Effector CD8-positive, alpha-beta T cell (primary cell): ENCODE results near the gene OR2S2.
"Not testable (repeated sequence)": the region's sequence is repeated elsewhere in the genome, so short reads cannot be mapped to it uniquely, and the experiment has no call there.

Source experiments
- DNase-seq: peaks from one replicate; lab custom pipeline; 2025; lab: John Stamatoyannopoulos, UW
- total RNA-seq, 4 experiments: gene quantifications; one replicate each; lab custom pipeline; 2026; lab: John Stamatoyannopoulos, UW

The OR2S2 gene, protein sequence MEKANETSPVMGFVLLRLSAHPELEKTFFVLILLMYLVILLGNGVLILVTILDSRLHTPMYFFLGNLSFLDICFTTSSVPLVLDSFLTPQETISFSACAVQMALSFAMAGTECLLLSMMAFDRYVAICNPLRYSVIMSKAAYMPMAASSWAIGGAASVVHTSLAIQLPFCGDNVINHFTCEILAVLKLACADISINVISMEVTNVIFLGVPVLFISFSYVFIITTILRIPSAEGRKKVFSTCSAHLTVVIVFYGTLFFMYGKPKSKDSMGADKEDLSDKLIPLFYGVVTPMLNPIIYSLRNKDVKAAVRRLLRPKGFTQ
- total RNA-seq: 0 reads per million in 4 experiments

DNA sequence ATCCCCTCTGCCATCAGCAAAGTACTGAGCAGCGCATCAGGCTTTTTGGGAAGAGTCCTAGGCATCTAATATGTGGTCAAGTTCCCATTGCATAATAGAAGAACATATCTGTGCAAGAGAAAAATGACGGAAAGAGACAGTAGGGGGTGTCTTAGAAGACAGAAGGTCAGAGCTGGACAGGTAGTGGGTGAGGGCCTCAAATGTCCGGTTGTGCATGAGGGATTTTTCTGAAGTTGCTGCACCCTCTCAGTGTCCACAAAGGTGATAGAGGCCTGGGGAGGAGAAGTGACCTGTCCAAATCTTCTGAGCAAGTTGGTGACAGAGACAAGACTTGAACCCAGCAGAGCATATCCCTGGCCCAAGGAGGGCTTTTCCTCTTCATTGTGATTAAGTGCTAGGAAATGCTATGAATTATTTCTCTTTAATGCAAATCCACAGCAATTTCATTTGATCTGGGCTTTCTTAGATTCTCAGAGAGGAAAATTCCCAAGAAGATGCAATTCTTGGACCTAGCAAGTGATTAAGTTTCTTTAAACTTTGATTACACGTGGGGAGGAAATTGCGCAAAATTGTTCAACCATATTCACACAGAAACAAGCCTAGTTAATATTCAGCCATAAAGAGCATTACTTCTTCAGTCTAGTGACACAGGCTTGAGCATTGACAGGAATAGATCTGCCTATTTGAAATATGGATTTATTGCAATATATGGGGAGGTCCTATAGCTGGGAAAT is at the start of gene OR2S2:
Gene OR2S2, minus strand, starts transcription at position 51 of the 734 bp plus-strand sequence. CDS start 56 bp downstream, outside the sequence.
- DNase-seq: no peak

DNA sequence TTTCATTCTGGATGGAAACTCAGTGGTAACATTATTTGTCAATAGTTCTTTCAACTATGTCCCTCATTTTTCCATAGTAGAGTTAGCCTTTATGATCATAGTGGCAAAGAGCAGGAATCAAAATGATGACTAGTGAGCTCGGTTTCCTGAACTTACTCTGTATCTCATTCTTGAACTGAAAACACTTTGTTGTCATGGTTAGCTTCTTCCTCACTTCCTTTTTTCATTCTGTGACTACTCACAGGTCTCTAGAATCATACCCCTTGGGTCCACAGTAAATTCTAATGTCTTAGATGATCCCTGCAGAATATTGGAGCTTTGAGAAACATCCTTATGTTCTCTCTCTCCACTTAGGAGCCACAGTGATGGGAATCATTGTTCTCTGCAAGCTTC is 49.4 kb upstream of the OR2S2 start:
- DNase-seq: no peak

DNA sequence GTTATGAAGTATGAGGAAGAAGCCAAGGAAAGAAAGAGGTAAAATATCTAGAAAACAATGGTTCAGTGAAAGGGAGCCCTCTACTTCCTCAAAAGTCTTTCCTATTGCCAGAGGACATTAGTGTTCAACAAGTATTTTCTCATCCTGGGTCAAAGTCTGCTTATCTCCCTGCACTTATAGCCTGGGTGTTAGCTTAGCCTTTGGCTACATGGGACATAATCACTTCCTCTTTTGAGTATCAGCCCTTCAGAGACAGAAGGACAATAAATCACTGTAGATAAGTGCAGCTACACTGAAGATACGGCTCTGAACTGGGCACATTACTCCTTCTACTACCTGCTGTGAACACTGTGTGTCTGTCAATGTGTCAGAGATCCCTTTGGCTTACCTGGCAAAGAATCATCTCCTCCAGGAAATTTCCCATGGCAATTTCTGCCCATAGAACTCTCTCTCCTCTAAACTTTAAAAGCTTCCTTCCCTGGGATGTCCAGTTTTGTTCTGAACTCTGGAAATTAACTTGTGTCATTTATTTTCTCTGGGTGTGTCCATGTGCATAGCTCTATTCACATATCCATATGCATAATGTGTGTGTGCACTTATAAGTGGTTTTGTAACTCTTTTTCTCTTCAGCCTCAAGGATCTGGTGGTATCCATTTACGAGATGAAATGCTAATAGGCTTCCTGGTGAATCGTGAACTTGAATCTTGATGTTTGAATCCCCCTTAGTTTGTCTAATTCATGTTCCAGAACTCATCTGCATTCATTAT is 48.8 kb upstream of the OR2S2 start:
- no peak for DNase-seq

DNA sequence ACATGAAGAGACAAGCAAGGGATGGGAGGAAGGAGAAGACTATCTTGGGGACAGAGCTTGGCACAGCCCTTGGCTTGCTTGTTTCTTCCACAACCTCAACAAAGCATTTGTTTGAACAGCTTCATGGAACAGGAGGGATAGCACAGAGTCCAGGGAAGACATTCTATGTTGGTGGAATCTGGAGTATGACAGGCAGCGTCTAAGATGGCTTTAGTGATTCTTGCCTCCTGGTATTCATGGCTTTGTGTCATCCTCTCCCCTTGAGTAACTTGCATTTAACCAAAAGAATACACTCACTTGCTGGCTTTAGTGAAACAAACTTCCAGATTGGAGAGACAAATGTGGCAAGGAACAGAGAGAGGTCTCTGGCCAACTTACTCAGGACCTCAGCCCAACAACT is 47.9 kb upstream of the OR2S2 start:
- no peak for DNase-seq

DNA sequence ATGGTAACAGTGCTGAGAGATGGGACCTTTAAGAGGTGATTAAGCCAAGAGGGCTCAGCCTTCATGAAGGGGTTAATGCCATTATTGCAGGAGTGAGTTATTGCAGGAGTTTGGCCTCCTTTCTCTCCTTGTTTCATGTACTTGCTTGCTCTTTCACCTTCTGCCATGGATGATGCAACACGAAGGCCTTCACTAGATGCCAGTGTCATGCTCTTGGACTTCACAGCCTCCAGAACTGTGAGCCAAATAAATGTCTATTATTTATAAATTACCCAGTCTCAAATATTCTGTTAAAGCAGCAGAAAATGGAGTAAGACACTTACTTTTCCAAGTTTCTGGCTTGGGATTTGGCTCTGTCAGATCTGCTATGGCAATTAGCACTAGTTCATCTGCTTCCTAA is 40.4 kb upstream of the OR2S2 start:
- no peak for DNase-seq

DNA sequence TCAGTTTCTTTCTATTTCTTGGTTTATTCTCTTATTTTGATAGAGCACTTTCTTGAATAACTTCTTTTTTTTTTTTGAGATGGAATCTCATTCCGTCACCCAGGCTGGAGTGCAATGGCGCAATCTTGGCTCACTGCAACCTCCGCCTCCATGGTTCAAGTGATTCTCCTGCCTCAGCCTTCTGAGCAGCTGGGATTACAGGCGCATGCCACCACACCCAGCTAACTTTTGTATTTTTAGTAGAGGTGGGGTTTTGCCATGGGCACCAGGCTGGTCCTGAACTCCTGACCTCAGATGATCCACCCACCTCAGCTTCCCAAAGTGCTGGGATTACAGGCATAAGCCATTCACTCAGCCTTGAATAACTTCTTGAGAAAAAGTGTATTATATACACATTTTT is 39.1 kb upstream of the OR2S2 start:
- not testable (repeated sequence) for DNase-seq

DNA sequence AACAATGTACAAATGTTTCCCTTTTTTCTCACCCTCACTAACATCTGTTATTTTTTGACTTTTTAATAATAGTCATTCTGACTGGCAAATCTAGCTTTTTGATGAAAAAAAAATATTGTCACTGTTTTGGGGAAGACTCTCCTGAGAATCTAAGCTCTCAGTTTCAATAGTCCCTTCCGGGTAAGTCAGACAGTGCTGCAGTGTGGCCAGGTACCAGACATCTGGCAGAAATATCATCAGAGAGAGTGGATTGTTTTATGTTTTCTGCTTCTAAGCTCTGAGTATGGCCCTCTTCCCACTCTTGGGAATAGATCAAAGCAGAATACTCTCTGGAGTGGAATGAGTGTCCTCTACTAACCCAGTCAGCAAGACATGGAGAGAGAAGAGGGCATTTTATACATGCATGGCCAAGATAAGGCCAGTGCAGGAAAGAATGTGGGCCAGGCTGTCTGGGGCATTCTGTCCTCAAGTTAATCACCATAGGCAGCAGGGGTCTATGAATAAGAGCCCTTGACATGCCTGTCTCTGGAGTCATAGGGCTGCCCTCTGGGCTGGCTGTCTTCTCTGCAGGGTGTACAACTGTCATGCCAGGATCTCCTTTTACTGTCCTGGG is 38.5 kb upstream of the OR2S2 start:
- no peak for DNase-seq

DNA sequence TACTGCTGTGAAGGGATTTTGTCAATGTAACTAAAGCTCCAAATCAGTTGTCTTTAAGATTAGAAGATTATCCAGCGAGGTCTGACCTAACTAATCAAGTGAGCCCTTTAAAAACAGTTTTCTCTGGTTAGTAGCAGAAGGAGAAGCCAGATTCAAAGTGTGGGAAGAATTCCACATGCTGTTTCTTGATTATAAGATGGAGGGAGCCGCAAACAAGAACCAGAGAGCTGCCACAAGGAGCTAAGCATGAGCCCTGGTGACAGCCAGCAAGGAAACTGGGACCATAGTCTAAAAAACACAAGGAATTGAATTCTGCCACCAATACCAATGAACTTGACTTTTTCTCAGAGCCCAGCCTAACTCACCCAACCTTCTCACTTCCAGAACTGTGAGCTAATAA is 37.0 kb upstream of the OR2S2 start:
- DNase-seq: no peak

DNA sequence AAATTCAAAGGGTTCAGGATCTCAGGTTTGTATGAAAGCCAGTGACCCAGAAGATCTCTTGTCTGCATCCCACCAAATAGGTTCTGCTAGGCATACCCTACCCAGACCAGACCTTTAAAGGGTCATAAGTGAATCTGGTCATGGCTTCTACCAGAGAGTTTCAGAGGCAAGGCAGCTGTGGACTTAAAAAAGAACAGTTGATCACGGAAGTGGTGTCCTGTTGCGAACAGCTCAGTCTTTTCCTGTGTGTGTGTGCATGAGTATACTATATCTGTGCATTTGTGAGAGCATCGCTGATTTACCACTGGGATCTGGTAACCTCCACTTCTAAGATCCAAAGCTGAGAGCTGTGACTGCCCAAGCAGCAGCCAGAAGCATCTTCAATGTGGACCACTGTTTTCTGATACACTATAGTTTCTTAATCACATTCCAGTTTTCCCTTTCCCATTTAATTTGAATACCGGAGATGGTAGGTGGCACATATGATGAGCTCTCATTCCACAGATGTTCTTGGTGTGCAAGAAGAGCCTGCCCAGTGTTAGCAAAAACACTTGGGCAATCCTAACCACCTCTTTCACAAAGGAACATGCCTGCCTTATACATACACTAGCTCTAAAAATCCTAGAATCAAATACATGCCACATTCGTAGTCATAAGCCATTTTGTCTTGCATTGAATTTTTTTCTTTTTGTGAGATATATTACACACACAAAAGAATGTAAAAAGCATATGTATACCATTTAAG is 36.2 kb upstream of the OR2S2 start:
- DNase-seq: no peak

DNA sequence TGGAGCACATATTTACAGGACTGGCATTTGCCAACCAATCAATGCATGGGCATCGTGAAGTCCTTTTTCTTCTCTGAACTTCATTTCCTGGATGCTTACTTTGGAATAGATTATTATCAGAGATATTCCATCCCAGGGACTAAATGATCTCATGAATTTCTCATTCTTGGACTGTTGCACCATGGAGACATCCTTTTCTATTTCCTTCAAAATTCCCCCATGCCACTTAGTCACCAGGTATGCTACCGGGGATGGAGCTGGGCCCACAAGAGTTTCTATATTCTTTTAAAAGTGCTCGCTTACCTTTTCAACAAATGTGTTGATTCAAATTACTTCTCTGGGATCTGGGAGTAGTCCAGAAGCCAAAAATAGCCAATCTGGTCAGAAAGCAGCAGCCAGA is 35.2 kb upstream of the OR2S2 start:
- not testable (repeated sequence) for DNase-seq

DNA sequence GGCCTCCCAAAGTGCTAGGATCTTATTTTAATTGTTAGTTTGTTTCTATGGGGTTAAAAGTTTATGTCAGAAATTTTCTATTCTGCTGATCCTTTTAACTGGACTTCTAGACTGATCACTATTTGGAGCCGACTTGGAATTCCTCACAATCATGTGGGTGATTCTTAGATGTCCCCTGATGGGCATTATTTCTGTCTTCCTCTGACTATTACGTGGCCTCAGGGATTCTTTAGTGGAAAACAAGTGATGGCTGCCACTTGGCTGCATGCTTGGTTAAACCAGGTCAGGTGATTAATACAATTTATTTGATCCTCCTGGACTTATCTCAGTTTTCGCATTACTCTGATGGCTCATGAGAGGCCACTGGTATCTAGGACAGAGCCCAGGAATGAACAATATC is 32.2 kb upstream of the OR2S2 start:
- DNase-seq: no peak

DNA sequence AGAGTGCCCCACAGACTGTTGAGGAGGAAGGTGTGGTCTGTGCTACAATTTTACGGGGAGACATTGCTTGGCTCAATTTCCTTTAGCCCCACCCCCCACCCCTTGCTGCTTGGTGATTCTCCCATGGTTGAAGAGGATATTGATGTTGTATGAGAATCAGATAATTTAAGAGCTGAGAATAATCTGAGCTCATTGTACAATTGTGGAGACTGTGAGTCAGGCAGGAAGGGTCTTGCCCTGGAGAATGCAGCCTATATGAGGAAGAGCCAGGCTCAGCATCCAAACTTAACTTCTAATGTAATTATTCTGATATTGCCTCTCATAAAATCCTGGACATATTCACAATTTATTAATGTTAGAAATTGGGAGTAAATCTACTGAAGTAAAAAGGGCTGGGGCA is 26.1 kb upstream of the OR2S2 start:
- DNase-seq: no peak

DNA sequence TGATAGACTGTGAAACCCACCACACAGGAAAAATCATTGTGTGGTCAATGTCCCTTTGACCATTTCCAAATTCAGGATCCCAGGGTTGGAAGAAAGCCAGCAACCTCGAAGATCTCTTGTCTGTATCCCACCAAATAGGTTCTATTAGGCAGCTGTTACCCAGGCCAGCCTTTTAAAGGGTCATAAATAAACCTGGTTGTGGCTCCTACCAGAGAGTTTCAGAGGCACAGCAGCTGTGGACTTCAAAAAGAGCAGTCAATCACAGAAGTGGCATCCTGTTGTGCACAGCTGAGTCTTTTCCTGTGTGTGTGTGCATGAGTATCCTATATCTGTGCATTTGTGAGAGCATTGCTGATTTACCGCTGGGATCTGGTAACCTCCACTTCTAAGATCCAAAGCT is 23.7 kb upstream of the OR2S2 start:
- DNase-seq: no peak

DNA sequence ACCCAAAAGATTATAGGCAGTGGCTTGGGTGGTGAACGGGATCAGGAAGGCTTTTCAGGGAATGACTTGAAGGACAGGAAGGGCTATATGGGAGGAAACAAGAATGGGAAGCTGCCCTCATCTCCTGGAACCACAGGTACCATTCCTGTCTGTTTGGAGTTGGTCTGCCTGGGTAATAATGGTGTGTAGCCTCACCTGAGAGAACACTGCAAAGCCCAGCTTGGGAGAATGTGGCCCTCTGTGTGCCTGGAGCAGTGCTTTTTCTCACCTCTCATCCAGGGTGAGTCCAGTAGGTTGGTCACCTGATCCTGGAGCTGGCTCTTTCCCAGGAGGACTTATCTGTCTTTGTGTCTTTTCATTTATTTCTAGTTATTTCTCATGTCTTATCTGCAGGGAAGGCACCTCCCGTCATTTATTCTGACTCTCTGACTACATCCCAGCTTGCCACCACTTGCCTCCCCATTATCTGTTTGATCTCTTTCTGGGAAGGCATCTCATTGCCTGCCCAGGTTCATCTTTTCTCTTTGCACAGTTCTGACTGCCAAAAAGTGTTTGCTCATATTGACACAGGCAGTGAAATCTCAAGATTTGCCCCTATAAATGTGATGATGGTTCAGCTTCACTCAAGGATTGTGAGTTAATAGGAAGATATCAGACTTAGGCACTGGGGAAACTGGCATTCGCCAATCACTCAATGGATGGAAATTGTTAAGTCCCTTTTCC is 22.5 kb upstream of the OR2S2 start:
- no peak for DNase-seq

DNA sequence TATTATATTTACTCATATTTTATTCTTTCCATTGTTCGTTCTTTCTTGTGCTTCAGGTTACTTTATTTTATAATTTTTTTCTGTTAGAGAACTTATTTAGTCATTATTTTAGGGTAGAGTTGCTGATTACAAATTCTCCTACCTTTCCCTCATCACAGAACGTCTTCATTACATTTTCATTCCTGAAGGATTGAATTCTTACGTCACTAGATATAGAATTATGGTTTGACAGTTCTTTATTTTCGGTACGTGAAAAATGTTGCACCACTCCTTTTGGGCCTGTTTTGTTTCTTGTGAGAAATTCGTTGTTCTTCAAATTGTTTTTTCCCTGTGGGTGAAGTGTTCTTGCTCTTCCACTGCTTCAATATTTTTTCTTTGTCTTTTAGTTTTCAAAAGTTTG is 20.8 kb upstream of the OR2S2 start:
- no peak for DNase-seq

DNA sequence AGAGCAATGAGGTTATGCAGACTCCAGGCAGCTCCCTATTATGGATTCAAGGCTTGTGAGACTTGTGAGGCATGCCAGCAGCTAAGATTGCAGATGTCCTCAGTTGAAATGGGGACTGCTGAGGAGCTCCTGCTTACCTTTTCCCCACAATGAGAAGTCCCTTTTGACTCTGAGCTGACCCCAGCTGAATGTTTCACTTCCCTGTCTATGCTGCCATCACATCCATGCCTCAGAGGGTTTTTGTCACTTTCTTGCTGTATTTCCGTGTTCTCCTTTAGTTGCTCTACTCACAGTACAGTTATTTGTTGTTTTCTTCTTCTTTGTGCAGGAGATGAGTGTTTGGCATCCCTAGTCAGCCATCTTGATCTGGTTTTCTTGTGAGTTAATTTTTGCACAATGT is 18.8 kb upstream of the OR2S2 start:
- no peak for DNase-seq

DNA sequence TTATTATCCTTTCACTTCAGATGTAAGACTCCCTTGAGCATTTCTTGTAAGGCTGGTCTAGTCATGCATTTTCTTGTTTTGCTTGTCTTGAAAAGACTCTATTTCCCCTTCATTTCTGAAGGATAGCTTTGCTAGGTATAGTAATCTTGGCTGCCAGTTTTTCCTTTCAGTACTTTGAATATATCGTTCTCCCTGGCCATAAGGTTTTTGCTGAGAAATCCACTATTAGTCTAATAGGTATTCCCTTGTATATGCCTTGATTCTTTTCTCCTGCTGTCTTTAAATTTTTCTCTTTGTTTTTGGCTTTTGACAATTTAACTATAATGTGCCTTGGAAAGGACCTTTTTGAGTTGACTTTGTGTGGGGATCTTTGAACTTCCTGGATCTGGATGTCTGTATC is 16.8 kb upstream of the OR2S2 start:
- no peak for DNase-seq

DNA sequence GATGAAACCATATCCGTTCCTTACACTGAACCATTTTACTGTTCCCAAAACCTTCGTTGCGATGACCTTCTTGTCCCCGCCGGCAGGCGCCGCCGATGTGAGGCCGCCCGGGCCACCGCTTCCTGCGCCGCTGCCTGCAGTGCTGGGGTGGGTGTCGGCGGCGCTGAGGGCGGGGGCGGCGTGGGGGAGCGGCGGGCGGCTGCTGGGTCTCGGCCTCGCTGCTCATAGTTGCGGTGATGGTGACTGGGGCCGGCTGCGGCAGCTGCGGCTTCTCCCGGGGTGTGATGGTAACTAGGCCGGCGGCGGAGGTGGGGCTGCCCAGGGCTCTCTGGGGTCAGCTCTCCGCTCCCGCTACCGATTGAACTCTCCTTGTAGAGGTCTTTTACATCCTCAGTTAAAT is 14.1 kb upstream of the OR2S2 start:
- DNase-seq: peak; percentile 3

DNA sequence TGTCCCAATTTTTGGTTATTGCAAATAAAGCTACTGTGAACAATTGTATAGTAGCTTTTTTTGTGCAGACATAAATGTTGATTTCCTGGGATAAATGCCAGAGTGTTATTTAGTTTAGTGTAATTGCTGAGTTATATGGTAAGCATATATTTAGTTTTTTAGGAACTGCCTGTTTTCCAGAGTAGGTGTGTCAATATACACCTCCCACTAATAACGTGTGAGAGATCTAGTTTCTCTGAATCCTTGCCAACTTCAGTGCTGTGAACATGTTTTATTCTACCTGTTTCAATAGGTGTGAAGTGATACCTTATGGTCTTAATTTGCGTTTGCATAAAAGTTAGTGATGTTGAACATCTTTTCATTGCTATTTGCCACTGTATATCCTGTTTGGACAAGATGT is 9.1 kb upstream of the OR2S2 start:
- no peak for DNase-seq

DNA sequence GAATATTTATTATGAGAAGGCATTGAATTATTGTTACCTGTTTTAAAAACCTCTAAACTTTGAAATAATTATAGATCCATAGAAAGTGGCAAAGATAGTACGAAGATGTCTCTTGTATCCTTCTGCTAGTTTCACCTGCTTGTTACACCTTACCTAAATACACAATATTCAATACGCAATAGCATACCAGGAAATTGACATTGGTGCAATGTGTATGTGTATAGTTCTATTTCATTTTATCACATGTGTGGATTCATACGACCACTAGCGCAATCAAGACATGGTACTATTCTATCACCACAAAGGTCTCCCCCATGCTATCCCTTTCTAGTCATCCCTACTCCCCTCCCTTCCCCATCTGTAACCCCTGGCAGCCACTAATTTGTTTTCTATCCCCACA is 8.5 kb upstream of the OR2S2 start:
- no peak for DNase-seq

DNA sequence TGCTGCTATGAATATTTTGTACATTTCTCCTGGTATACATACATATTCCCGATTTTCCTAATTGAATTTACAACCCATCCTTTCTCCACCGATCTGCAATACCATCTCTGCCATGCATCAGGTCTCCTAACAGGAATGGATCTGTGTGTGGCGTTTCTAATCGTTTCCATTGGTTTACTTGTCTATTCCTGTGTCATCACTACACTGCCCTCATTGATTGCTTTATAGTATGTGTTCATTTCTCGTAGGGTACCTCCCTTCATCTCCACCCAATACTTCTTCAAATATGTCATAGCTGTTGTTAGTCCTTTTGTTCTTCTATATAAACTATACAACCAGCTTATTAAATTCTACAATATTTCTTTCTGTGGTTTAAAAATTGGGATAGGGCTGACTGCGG is 7.1 kb upstream of the OR2S2 start:
- DNase-seq: no peak
